HG03135 (cell line): ENCODE data around the gene GRIA3.
A peak's percentile ranks its signal among the peaks of the same experiment; 100 is the strongest.
"Not testable (repeated sequence)": the region's sequence is repeated elsewhere in the genome, so short reads cannot be mapped to it uniquely, and the experiment has no call there.

Source experiments
- ATAC-seq: cut with Tn5 transposase; IDR thresholded peaks from one replicate; pipeline ENCODE4 v1.9.1; 2021; ENCODE audit warnings: mild to moderate bottlenecking, moderate library complexity; ENCODE audit not compliant: unreplicated experiment

The GRIA3 gene

GRCh38 chrX:123267220-123267619 lies 83.1 kb downstream of the GRIA3 start:
- no peak for ATAC-seq

GRCh38 chrX:123271902-123272301 lies 87.8 kb downstream of the GRIA3 start:
- no peak for ATAC-seq

- no peak for ATAC-seq
Measured at GRCh38 chrX:123272630-123273029, 88.6 kb downstream of the GRIA3 start.

GRCh38 chrX:123274796-123275195 lies 90.7 kb downstream of the GRIA3 start:
- no peak for ATAC-seq

- ATAC-seq, result no peak
Measured at GRCh38 chrX:123277347-123277746, 93.3 kb downstream of the GRIA3 start.

- no peak for ATAC-seq
Measured at GRCh38 chrX:123277821-123278220, 93.7 kb downstream of the GRIA3 start.

GRCh38 chrX:123282241-123282640 lies 98.2 kb downstream of the GRIA3 start:
- no peak for ATAC-seq

- ATAC-seq, result not testable (repeated sequence)
Measured at GRCh38 chrX:123283407-123283806, 99.3 kb downstream of the GRIA3 start.

- ATAC-seq, result no peak
Measured at GRCh38 chrX:123291623-123292022, 107.5 kb downstream of the GRIA3 start.

GRCh38 chrX:123298026-123298425 lies 113.9 kb downstream of the GRIA3 start:
- ATAC-seq, result no peak

GRCh38 chrX:123303429-123303828 lies 119.4 kb downstream of the GRIA3 start:
- no peak for ATAC-seq

GRCh38 chrX:123308658-123309057 lies 124.6 kb downstream of the GRIA3 start:
- no peak for ATAC-seq

GRCh38 chrX:123310112-123310511 lies 126.0 kb downstream of the GRIA3 start:
- no peak for ATAC-seq

- no peak for ATAC-seq
Measured at GRCh38 chrX:123311486-123311885, 127.4 kb downstream of the GRIA3 start.

GRCh38 chrX:123313486-123313885 lies 129.4 kb downstream of the GRIA3 start:
- no peak for ATAC-seq

GRCh38 chrX:123320622-123321021 lies 136.5 kb downstream of the GRIA3 start:
- no peak for ATAC-seq

- ATAC-seq, result no peak
Measured at GRCh38 chrX:123322536-123322935, 138.5 kb downstream of the GRIA3 start.

- ATAC-seq, result no peak
Measured at GRCh38 chrX:123324625-123325024, 140.5 kb downstream of the GRIA3 start.

- ATAC-seq, result peak; percentile 71
Measured at GRCh38 chrX:123330229-123330942, 146.3 kb downstream of the GRIA3 start.

- ATAC-seq, result no peak
Measured at GRCh38 chrX:123331349-123331748, 147.3 kb downstream of the GRIA3 start.

- no peak for ATAC-seq
Measured at GRCh38 chrX:123331859-123332258, 147.8 kb downstream of the GRIA3 start.

GRCh38 chrX:123336666-123337065 lies 152.6 kb downstream of the GRIA3 start:
- no peak for ATAC-seq
